GM19397 (cell line): ENCODE results near the gene SNX20.
A peak's percentile ranks its signal among the peaks of the same experiment; 100 is the strongest.

Experiments
- ATAC-seq: cut with Tn5 transposase; IDR thresholded peaks from one replicate; pipeline ENCODE4 v1.9.1; 2021; ENCODE audit warnings: mild to moderate bottlenecking, moderate library complexity; ENCODE audit not compliant: unreplicated experiment

Gene SNX20

GRCh38 chr16:50681021-50681885 lies at the start of gene SNX20:
SNX20 (minus strand) TSS chr16:50681312; CDS start chr16:50677526, 3,786 bp downstream.
- peak; percentile 47 for ATAC-seq

DNA sequence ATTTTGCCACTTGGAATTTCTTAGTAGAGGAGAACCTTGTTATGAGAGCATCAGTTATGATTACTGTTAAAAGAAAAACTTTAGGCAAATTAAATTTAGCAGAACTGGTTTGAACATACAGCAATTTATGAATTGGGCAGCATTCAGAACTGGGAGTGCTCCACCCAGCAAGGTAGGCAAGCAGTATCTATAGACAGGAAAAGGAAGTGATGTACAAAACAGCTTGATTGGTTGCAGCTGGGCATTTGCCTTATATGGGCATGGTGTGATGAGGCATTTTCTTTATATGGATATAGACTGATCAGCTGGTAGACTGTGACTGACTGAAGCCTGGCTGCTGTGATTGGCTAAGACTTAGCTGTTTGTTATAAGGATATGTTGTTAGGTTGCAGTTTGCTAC lies 43.2 kb upstream of the SNX20 start:
- ATAC-seq, result no peak

DNA sequence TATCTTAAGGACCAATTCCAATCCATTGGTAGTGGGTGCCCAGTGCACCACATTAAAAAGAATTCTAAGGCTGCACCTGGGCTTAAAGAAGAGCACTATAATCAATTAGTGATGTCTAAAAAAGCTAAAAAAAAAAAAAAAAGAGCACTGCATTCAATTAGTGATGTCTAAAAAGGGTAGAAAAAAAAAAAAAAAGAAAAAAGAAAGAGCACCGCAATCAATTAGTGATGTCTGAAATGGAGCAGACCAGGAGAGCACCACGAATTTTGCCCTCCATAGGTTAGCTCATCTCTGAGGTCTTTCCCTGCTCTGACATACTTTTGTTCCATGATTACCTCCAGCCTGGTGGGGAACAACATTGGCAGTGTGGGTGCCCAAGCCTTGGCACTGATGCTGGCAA lies 41.8 kb upstream of the SNX20 start:
- no peak for ATAC-seq

DNA sequence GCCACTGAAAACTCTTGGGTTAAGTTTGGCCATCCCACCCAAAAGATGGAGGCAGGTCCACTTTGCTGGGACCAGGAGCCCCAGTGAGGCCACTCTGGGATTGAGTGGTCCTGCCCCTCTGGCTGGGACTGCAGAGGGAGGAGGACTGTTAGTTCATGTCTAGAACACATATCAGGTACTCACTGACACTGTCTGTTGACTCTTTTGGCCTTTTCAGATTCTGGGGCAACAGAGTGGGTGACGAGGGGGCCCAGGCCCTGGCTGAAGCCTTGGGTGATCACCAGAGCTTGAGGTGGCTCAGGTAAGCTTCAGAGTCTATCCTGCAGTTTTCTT lies 41.3 kb upstream of the SNX20 start:
- ATAC-seq, result no peak

GRCh38 chr16:50721549-50722404 lies 40.7 kb upstream of the SNX20 start:
- ATAC-seq, result no peak

GRCh38 chr16:50719401-50720337 lies 38.6 kb upstream of the SNX20 start:
- ATAC-seq, result no peak

DNA sequence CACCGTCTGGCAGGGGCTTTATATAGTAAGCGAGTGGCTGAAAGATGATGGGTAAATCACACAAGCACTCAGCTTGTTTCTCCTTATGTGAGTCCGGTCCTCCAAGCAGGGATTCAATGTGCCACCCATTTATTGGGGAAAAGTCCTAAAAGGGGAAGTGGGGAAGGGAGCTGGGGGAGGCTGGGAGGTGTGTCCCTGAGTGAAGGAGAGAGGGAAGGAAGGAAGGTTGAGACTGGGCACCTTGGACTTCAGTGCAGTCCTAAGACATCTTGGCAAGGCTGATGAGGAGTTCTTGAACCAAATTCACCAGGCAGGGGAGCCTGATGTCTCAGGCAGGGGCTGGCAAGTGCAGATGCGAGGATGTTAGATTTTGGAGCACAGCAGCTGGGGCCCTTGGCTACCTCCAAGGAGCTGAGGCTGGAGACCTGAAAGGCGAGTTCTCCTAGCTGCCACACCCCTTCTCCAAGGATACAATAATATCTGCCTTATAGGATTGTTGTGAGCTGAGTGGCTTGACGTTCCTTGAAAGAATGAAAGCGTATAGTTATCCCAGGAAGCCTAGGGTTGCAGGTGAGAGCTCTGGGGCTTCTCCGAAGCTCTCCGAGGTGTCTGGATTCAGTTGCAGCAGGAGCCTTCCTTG lies 37.8 kb upstream of the SNX20 start:
- no peak for ATAC-seq

GRCh38 chr16:50718061-50718760 lies 37.1 kb upstream of the SNX20 start:
- ATAC-seq, result no peak

DNA sequence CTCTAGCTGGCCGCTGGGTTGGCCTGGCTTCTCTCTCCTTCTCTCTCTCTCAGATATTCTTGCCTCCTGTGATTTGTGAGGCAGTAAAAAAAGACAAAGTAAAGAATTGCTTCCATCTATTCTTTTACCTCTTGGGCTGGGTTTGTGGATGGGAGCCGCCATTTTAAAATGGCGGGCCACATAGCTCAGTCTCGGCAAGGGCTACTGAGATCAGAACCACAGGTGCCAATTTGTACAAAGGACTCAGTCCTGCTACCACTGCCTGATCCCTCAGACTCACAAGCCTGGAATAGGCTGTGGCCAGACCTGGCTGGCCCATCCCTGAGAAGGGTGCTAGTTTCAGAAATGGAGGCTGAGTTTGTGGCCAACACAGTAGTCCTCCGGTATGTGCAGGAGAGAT lies 36.4 kb upstream of the SNX20 start:
- ATAC-seq, result no peak

GRCh38 chr16:50717091-50717490 lies 36.0 kb upstream of the SNX20 start:
- ATAC-seq, result no peak

DNA sequence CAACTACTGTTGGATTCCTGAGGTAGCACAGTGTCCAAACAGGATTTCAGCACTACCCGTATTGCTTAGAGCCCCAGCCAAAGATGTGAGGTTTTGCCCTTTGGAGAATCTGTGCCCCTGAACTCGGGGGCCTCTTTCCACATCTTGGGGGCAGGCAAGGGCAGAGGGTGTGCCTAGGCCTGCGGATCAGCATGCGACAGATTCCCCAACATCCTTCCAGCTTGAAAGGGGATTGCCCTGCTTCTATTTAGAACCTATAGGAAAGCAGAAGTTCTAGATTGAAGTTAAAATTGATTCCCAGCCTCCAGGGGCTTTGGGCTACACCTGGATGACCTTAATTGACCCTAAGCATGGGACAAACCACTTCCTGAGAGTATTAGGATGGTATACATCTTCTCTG lies 31.8 kb upstream of the SNX20 start:
- ATAC-seq, result no peak

GRCh38 chr16:50712560-50712898 lies 31.4 kb upstream of the SNX20 start:
- ATAC-seq, result no peak

DNA sequence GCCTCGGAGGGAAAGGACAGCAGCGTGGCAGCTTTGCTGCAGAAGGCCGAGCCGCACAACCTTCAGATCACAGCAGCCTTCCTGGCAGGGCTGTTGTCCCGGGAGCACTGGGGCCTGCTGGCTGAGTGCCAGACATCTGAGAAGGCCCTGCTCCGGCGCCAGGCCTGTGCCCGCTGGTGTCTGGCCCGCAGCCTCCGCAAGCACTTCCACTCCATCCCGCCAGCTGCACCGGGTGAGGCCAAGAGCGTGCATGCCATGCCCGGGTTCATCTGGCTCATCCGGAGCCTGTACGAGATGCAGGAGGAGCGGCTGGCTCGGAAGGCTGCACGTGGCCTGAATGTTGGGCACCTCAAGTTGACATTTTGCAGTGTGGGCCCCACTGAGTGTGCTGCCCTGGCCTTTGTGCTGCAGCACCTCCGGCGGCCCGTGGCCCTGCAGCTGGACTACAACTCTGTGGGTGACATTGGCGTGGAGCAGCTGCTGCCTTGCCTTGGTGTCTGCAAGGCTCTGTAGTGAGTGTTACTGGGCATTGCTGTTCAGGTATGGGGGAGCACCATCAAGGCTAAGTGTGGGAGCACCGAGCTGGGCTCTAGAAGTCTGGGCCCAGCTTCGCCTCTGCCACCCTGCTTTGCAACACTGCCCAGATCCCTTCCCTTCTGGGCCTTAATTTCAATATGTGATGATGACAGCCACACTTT lies 30.9 kb upstream of the SNX20 start:
- no peak for ATAC-seq

GRCh38 chr16:50711040-50711439 lies 29.9 kb upstream of the SNX20 start:
- ATAC-seq, result no peak

DNA sequence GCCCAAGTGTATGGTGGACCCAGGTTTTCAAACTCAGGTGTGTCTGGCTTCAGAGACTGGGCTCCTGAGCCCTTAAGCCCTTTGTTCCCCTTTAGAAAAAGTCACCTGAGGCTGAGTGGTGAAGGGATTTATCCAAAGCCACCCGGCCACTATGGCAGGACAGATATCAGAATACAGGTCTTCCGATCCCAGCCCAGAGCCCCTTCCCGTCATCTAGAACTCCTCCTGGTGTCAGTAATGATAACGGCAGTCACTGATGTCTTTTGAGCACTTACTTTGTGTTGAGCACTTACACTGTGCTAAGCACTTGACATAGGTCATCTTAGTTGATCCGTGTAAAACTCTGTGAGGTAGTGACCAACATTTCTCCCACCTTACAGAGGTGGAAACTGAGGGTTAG lies 28.9 kb upstream of the SNX20 start:
- ATAC-seq, result no peak

DNA sequence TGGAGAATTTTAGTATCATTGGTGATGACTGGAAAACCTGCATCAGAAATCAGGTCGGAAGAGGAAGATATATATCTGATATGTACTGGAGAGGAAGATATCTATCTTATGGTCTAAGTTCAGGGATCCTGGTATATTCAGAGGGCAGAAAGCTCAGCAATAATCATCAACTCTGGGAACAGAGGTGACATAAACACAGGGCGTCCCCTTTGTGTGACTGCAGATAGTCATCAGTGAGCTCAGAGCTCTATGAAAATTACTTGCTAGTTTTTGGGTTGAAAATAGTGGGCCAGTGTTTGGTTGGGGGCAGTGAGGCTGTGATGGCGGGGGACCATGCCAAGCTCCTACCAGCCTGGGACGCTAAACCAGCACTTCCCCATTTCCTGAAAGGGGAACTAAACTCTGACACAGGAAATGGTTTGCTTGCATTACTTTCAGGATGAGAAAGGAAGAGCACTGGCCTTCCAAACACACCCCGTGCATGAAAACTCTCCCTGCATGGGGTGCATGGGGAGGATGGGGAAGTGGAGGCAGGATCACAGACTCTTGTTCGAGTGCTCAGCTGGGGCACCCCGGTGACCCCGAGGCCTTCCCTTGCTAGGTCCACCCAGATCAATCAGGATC lies 28.1 kb upstream of the SNX20 start:
- ATAC-seq, result no peak

GRCh38 chr16:50708373-50709060 lies 27.4 kb upstream of the SNX20 start:
- ATAC-seq, result no peak

DNA sequence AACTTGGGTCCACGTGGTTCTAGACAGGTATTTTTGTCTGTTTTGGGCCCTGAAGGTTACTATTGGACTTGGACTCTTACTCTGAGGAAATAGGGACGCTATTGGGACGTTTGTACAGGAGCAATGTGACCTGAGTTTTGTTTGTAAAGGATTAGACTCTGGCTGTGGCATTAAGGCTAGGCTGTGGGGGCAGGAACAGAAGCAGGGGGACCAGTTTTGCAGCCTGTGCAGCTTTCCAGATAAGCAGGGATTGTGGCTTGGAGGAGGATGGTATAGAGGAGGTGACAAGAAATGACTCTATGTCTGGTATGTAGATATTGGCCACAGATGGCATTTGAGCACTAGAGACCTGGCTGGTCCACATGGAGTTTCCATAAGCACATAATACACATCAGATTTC lies 25.1 kb upstream of the SNX20 start:
- no peak for ATAC-seq
